ENCODE data around the gene TEX26. TPM values are rescaled to one million over a fixed set of nuclear protein-coding genes. Genes with fewer than 3 reads are reported as not detected.

Gene TEX26
- total and polyA plus RNA-seq, 2 of the 4 experiments (the other 2 are of a cell fraction) = not detected

DNA sequence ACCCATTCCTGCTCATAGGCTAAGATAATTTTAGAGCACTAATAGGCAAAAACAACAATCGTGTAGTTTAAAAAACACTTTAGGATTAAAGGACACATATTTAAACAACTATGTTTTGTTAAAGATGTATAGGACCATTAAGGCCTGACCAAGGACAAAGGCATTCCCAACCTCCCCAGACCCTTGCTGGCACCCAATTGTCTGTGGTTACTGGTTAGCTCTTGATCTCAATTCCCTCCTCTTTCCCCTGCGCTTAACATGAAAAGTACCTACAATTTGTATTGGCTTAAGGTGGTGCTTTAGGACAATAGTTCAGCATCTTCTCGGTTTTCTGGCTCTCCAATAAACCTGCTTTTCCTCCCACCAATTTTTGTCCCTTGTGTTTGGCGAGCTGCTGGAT is 51.0 kb downstream of the TEX26 start:
- H2BK5ac ChIP-seq (ENCODE audit: low read depth, low read length, poor library complexity, severe bottlenecking) = no peak overlapping the region
- ATAC-seq (ENCODE audit: low read depth) (no peak), DNase-seq (no peak)
- H3K79me1 ChIP-seq (ENCODE audit: low read depth in 1 of 2, low read length in 2 of 2) = no peaks in the 10 kb centered on the region
- H3K27ac ChIP-seq (ENCODE audit: insufficient read depth, low read length) = no peak overlapping the region
- ChIA-PET POLR2A (ENCODE audit: unreplicated experiment) (no interaction called here), CTCF (no interaction called here)
- H4K8ac ChIP-seq (ENCODE audit: low read depth in 2 of 2, low read length in 2 of 2) = peak overlapping the region in 1 of 2 experiments; percentile 28; a peak in 1 of 4 replicates
- no peak overlapping the region for H2AFZ ChIP-seq (replicated peaks; ENCODE audit: low read length, poor library complexity)
- H3K36me3 ChIP-seq (ENCODE audit: control insufficient read depth, insufficient read depth, low read length) = no peaks in the 10 kb centered on the region
- peak overlapping the region; percentile 62 for H2AK9ac ChIP-seq (replicated peaks; ENCODE audit: low read depth, low read length, poor library complexity)
- BruUV-seq (replicated peaks) = no TSS peak
- peak overlapping the region; percentile 22; the same call in 1 of the 2 replicates for H2AK5ac ChIP-seq (ENCODE audit: low read depth, low read length)
- H4K91ac ChIP-seq (ENCODE audit: insufficient read depth, low read depth, low read length) = peak overlapping the region; percentile 29
- peak overlapping the region; percentile 95; the same call in 2 of the 3 replicates for H2BK15ac ChIP-seq (ENCODE audit: low read depth, low read length)
- H3K18ac ChIP-seq (ENCODE audit: low read depth, low read length) = no peak overlapping the region; the same call in 1 of the 2 replicates
- H2BK120ac ChIP-seq (ENCODE audit: low read depth, low read length) = peak overlapping the region; percentile 35; the same call in 1 of the 2 replicates
- H3K14ac ChIP-seq (replicated peaks; ENCODE audit: low read depth, low read length) = 0 out of 2 replicates have a peak overlapping the region, but pooled peaks have one; percentile 19
- no peaks in the 10 kb centered on the region for H3K9me3 ChIP-seq (ENCODE audit: control insufficient read depth, insufficient read depth, low read length)
- peaks cover 3% of the 10 kb centered on the region; the same call in 1 of the 2 replicates for H3K9me1 ChIP-seq (ENCODE audit: insufficient read depth, low read length)
- H4K5ac ChIP-seq (ENCODE audit: low read depth, low read length) = no peak overlapping the region
- H4K20me1 ChIP-seq (ENCODE audit: insufficient read depth, low read length) = no peaks in the 10 kb centered on the region
- in situ Hi-C loops (cut with MboI; ENCODE audit: low sequenced_read_pairs) = no loop called here
- peaks cover 9% of the 10 kb centered on the region for H3K4me1 ChIP-seq (ENCODE audit: control insufficient read depth, insufficient read depth, low read length)
- intact Hi-C loops (cut with micrococcal nuclease) = no loop called here
- no peak overlapping the region for H3K4me2 ChIP-seq (ENCODE audit: low read depth, low read length)
- no peaks in the 10 kb centered on the region for H3K27me3 ChIP-seq (ENCODE audit: control insufficient read depth, insufficient read depth, low read length)
- no CpG with 5 or more reads among the region's 4 CpGs for WGBS, 2 experiments (ENCODE audit: extremely low coverage in 2 of 2, insufficient read length in 1 of 2)
- TF ChIP-seq MAFK (IDR thresholded peaks at IDR 0.05; ENCODE audit: low read depth, low read length) = no peak
- no peak for TF ChIP-seq BHLHE40 (IDR thresholded peaks at IDR 0.05; ENCODE audit: low read depth, low read length)
- dilution Hi-C loops (cut with HindIII; ENCODE audit: low sequenced_read_pairs, unreplicated experiment) = no loop called here
- no peak overlapping the region for H3K56ac ChIP-seq (ENCODE audit: extremely low read depth, insufficient read depth, low read length)
- no peak overlapping the region for H3K23ac ChIP-seq (ENCODE audit: low read depth, low read length)
- no peak overlapping the region for H3K4me3 ChIP-seq (ENCODE audit: insufficient read depth, low read depth, low read length)
- no peak overlapping the region for H3K9ac ChIP-seq (ENCODE audit: low read depth, low read length)
- peak overlapping the region; percentile 8; the same call in 1 of the 2 replicates for H2BK20ac ChIP-seq (ENCODE audit: low read depth, low read length)
- H3K4ac ChIP-seq (ENCODE audit: low read depth, low read length) = no peak overlapping the region

Measured in IMR-90 (cell line).